Naive B cell (primary cell): Measurements from ENCODE around the gene MOGAT2. TPM values are rescaled to one million over a fixed set of nuclear protein-coding genes. Genes with fewer than 3 reads are reported as not detected.
"Not testable (repeated sequence)": the region's sequence is repeated elsewhere in the genome, so short reads cannot be mapped to it uniquely, and the experiment has no call there.

ENCODE experiments used
- ATAC-seq, 2 donors: fragments of 150-1000 bp; cut with Tn5 transposase; 2 replicates each; pipeline ENCODE4 v1.10.0; 2021; ENCODE audit warnings: low read depth in 2 of 2, mild to moderate bottlenecking in 2 of 2, moderate library complexity in 2 of 2
- DNase-seq: peaks from one replicate; pipeline ENCODE4 v3.0.0; 2022
- H3K27ac Mint-ChIP-seq, 6 donors: one replicate each; pipeline ENCODE4 v1.8.0; 2020 to 2022; ENCODE audit warnings: mild to moderate bottlenecking in 6 of 6, mixed read lengths in 6 of 6, moderate library complexity in 5 of 6, inconsistent platforms in 2 of 6
- H3K27me3 Mint-ChIP-seq, 3 donors: one replicate each; pipeline ENCODE4 v1.8.0; 2021 to 2022; ENCODE audit warnings: mixed read lengths in 3 of 3, mild to moderate bottlenecking in 1 of 3
- H3K36me3 Mint-ChIP-seq, 2 donors: one replicate each; pipeline ENCODE4 v1.8.0; 2020 to 2022; ENCODE audit warnings: mixed read lengths in 2 of 2, inconsistent platforms in 1 of 2, mild to moderate bottlenecking in 1 of 2
- H3K4me1 Mint-ChIP-seq, 3 donors: one replicate each; pipeline ENCODE4 v1.8.0; 2020 to 2022; ENCODE audit warnings: mixed read lengths in 3 of 3, inconsistent platforms in 1 of 3, mild to moderate bottlenecking in 1 of 3, moderate library complexity in 1 of 3
- H3K4me3 Mint-ChIP-seq, 8 donors: one replicate each; pipeline ENCODE4 v1.8.0; 2020 to 2022; ENCODE audit warnings: mild to moderate bottlenecking in 8 of 8, mixed read lengths in 8 of 8, moderate library complexity in 8 of 8, inconsistent platforms in 2 of 8
- H3K9me3 Mint-ChIP-seq, 7 donors: one replicate each; pipeline ENCODE4 v1.8.0; 2020 to 2022; ENCODE audit warnings: mixed read lengths in 7 of 7, mild to moderate bottlenecking in 5 of 7, inconsistent platforms in 2 of 7, moderate library complexity in 1 of 7
- polyA plus RNA-seq, 6 donors: library from polyadenylated mRNA; unstranded; fragments of 300-500 nt; fragmentation: Illumina TruSeq; gene quantifications; one replicate each; pipeline ENCODE4 v1.2.3, GENCODE V29; 2021; ENCODE audit warnings: low read depth in 6 of 6

Gene MOGAT2
- not detected for polyA plus RNA-seq

GRCh38 chr11:75717608-75718418 is at the start of gene MOGAT2:
Gene MOGAT2 (plus strand): TSS chr11:75717838. CDS start chr11:75717889, 51 bp downstream.
- no peak for ATAC-seq
- H3K27me3 Mint-ChIP-seq = peaks cover 8 to 33% (median 28%) of the 10 kb centered on the region in 3 donors
- peak within 1 kb of the TSS in 1 of 6 donors; percentile 7 for H3K27ac Mint-ChIP-seq
- DNase-seq = no peak
- H3K36me3 Mint-ChIP-seq = no peaks in the 10 kb centered on the region
- no peaks in the 10 kb centered on the region for H3K9me3 Mint-ChIP-seq
- no peak within 1 kb of the TSS for H3K4me3 Mint-ChIP-seq
- no peaks in the 10 kb centered on the region for H3K4me1 Mint-ChIP-seq

- ATAC-seq (peak; percentile 42 to 54), DNase-seq (peak; percentile 18)
- Mint-ChIP-seq H3K27me3 (peaks cover 41 to 74% (median 69%) of the 10 kb centered on the region in 3 donors), H3K9me3 (peaks cover 0 to 12% (median 2%) of the 10 kb centered on the region in 7 donors), H3K4me3 (peak within 1 kb of the TSS; percentile 79 to 94 (median 91)), H3K27ac (peak within 1 kb of the TSS in 1 of 6 donors; percentile 71), H3K36me3 (peaks cover 7% of the 10 kb centered on the region in 2 donors), H3K4me1 (peaks cover 6 to 22% (median 13%) of the 10 kb centered on the region in 3 donors)
Measured at GRCh38 chr11:75668451-75669297, 49.0 kb upstream of the MOGAT2 start, which contains the start of gene MAP6. Gene MAP6 (minus strand): TSS chr11:75669038. CDS start chr11:75668369, 669 bp downstream.

- Mint-ChIP-seq H3K36me3 (peaks cover 0 to 7% of the 10 kb centered on the region in 2 donors), H3K27me3 (peaks cover 15 to 59% (median 44%) of the 10 kb centered on the region in 3 donors), H3K9me3 (peaks cover 0 to 21% (median 3%) of the 10 kb centered on the region in 7 donors), H3K4me1 (peaks cover 0 to 5% (median 5%) of the 10 kb centered on the region in 3 donors), H3K4me3 (no peak overlapping the region), H3K27ac (no peak overlapping the region)
- ATAC-seq (peak in 1 of 2 donors; percentile 12), DNase-seq (no peak)
Measured at GRCh38 chr11:75673977-75674582, 43.6 kb upstream of the MOGAT2 start.

- Mint-ChIP-seq H3K27ac (no peak overlapping the region), H3K4me3 (no peak overlapping the region), H3K27me3 (peaks cover 7 to 35% (median 13%) of the 10 kb centered on the region in 3 donors), H3K4me1 (no peaks in the 10 kb centered on the region), H3K9me3 (peaks cover 0 to 17% (median 3%) of the 10 kb centered on the region in 7 donors), H3K36me3 (peaks cover 0 to 4% of the 10 kb centered on the region in 2 donors)
- ATAC-seq (no peak), DNase-seq (no peak)
Measured at GRCh38 chr11:75677275-75677674, 40.4 kb upstream of the MOGAT2 start.

- no peaks in the 10 kb centered on the region for H3K4me1 Mint-ChIP-seq
Measured at GRCh38 chr11:75677909-75678308, 39.7 kb upstream of the MOGAT2 start.

GRCh38 chr11:75678620-75679259 is 38.9 kb upstream of the MOGAT2 start:
- DNase-seq = no peak
- Mint-ChIP-seq H3K27ac (peak overlapping the region in 1 of 6 donors; percentile 54), H3K9me3 (peaks cover 0 to 17% (median 10%) of the 10 kb centered on the region in 7 donors), H3K4me1 (peaks cover 0 to 1% (median under 1%) of the 10 kb centered on the region in 3 donors), H3K4me3 (no peak overlapping the region), H3K27me3 (peaks cover 13 to 43% (median 19%) of the 10 kb centered on the region in 3 donors), H3K36me3 (no peaks in the 10 kb centered on the region)
- ATAC-seq = no peak

More at GRCh38 chr11:75677909-75678308, 39.7 kb upstream of the MOGAT2 start:
- Mint-ChIP-seq H3K27ac (peak overlapping the region in 1 of 6 donors; percentile 63), H3K36me3 (no peaks in the 10 kb centered on the region), H3K4me3 (no peak overlapping the region), H3K9me3 (peaks cover 0 to 16% (median 6%) of the 10 kb centered on the region in 7 donors), H3K27me3 (peaks cover 11 to 35% (median 19%) of the 10 kb centered on the region in 3 donors)
- DNase-seq (no peak), ATAC-seq (no peak)

- peaks cover 0 to 18% (median 9%) of the 10 kb centered on the region in 7 donors for H3K9me3 Mint-ChIP-seq
- no peak for DNase-seq
- peaks cover 0 to 4% (median 4%) of the 10 kb centered on the region in 3 donors for H3K4me1 Mint-ChIP-seq
- no peak for ATAC-seq
- H3K36me3 Mint-ChIP-seq = no peaks in the 10 kb centered on the region
- H3K27ac Mint-ChIP-seq = no peak overlapping the region
- no peak overlapping the region for H3K4me3 Mint-ChIP-seq
- H3K27me3 Mint-ChIP-seq = peaks cover 13 to 48% (median 20%) of the 10 kb centered on the region in 3 donors
Measured at GRCh38 chr11:75679566-75679965, 38.1 kb upstream of the MOGAT2 start.

- not testable (repeated sequence) for H3K4me1 Mint-ChIP-seq, ATAC-seq, H3K4me3 Mint-ChIP-seq, DNase-seq
- H3K27ac Mint-ChIP-seq = peak overlapping the region in 1 of 6 donors; percentile 11
- peaks cover 19 to 62% (median 35%) of the 10 kb centered on the region in 3 donors for H3K27me3 Mint-ChIP-seq
- peaks cover 7 to 24% of the 10 kb centered on the region in 2 donors for H3K36me3 Mint-ChIP-seq
- peaks cover 8 to 40% (median 33%) of the 10 kb centered on the region in 7 donors for H3K9me3 Mint-ChIP-seq
Measured at GRCh38 chr11:75683856-75684255, 33.8 kb upstream of the MOGAT2 start.

GRCh38 chr11:75689863-75690609 is 27.6 kb upstream of the MOGAT2 start:
- H3K27ac Mint-ChIP-seq = peak overlapping the region; percentile 86 to 96 (median 88)
- DNase-seq = peak; percentile 74

GRCh38 chr11:75691804-75692203 is 25.8 kb upstream of the MOGAT2 start:
- H3K36me3 Mint-ChIP-seq = peaks cover 0 to 3% of the 10 kb centered on the region in 2 donors
- no peak overlapping the region for H3K4me3 Mint-ChIP-seq
- H3K27me3 Mint-ChIP-seq = peaks cover 3 to 33% (median 8%) of the 10 kb centered on the region in 3 donors
- no peak for ATAC-seq
- peaks cover 0 to 3% (median 2%) of the 10 kb centered on the region in 7 donors for H3K9me3 Mint-ChIP-seq
- H3K4me1 Mint-ChIP-seq = peaks cover 26 to 31% (median 28%) of the 10 kb centered on the region in 3 donors
- DNase-seq = no peak
- peak overlapping the region in 2 of 6 donors; percentile 3 to 86 for H3K27ac Mint-ChIP-seq

More at GRCh38 chr11:75689863-75690609, 27.6 kb upstream of the MOGAT2 start:
- Mint-ChIP-seq H3K4me1 (peaks cover 26 to 31% (median 28%) of the 10 kb centered on the region in 3 donors), H3K36me3 (peaks cover 6 to 20% of the 10 kb centered on the region in 2 donors), H3K27me3 (peaks cover 13 to 33% (median 21%) of the 10 kb centered on the region in 3 donors), H3K9me3 (peaks cover 4 to 20% (median 17%) of the 10 kb centered on the region in 7 donors), H3K4me3 (peak overlapping the region; percentile 1 to 77 (median 47))
- ATAC-seq = peak; percentile 96

GRCh38 chr11:75697906-75698581 is 19.6 kb upstream of the MOGAT2 start:
- no peak for ATAC-seq
- Mint-ChIP-seq H3K27me3 (peaks cover 3 to 57% (median 36%) of the 10 kb centered on the region in 3 donors), H3K4me1 (no peaks in the 10 kb centered on the region), H3K36me3 (no peaks in the 10 kb centered on the region), H3K27ac (no peak overlapping the region), H3K4me3 (no peak overlapping the region), H3K9me3 (peaks cover 0 to 2% (median 0%) of the 10 kb centered on the region in 7 donors)
- DNase-seq = no peak
